ENCODE measurements around the gene ARHGAP29. TPM values are rescaled to one million over a fixed set of nuclear protein-coding genes. Genes with fewer than 3 reads are reported as not detected.

Gene ARHGAP29
- total and polyA plus RNA-seq, 12 donors = 5.3 to 16.7 (median 10.4) TPM

GRCh38 chr1:94272388-94272787 is 35.0 kb upstream of the ARHGAP29 start:
- DNase-seq = no peak
- Histone ChIP-seq H3K4me3 (no peak overlapping the region), H3K27me3 (no peaks in the 10 kb centered on the region), H3K9me3 (replicated peaks in 1 of 3) (no peaks in the 10 kb centered on the region), H3K27ac (no peak overlapping the region), H3K36me3 (replicated peaks in 1 of 2) (no peaks in the 10 kb centered on the region), H3K4me1 (replicated peaks in 1 of 2) (no peaks in the 10 kb centered on the region)
- intact Hi-C loops (cut with DNase I) = no loop called here
- no peak for TF ChIP-seq POLR2A (IDR thresholded peaks at IDR 0.05)
- no peak for TF ChIP-seq CTCF (IDR thresholded peaks at IDR 0.05)
- WGBS, 4 donors = 89 to 93% (median 91%) methylated on average over 1 of the region's 1 CpG

GRCh38 chr1:94271373-94271772 is 34.0 kb upstream of the ARHGAP29 start:
- 76 to 87% (median 86%) methylated on average over 2 of the region's 2 CpGs for WGBS, 4 donors
- no peaks in the 10 kb centered on the region for H3K36me3 ChIP-seq (replicated peaks in 1 of 2)
- H3K27ac ChIP-seq = no peak overlapping the region
- no peaks in the 10 kb centered on the region for H3K9me3 ChIP-seq (replicated peaks in 1 of 3)
- H3K4me3 ChIP-seq = no peak overlapping the region
- no peaks in the 10 kb centered on the region for H3K27me3 ChIP-seq
- intact Hi-C loops (cut with DNase I) = no loop called here
- no peaks in the 10 kb centered on the region for H3K4me1 ChIP-seq (replicated peaks in 1 of 2)
- TF ChIP-seq CTCF (IDR thresholded peaks at IDR 0.05) (no peak), POLR2A (IDR thresholded peaks at IDR 0.05) (no peak)
- DNase-seq = no peak

DNA sequence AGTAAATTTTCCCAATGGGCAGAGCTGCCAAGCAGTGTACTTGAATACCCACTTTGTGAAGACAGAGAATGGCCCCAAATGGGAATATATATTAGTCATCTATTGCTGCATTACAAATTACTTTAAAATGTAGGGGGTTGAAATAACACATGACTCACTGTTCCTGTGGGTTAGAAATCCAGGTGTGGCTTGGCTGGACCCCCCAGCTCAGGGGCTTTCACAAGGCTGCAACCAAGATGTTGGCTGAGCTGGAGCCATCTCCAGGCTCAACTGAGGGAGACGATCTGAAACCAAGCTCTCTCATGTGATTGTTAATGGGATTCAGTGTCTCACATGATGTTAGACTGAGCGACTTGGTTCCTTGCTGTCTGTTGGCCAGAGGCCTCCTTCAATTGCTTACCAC is 33.4 kb upstream of the ARHGAP29 start:
- H3K36me3 ChIP-seq (replicated peaks in 1 of 2) = no peaks in the 10 kb centered on the region
- intact Hi-C loops (cut with DNase I) = no loop called here
- H3K4me3 ChIP-seq = no peak overlapping the region
- TF ChIP-seq CTCF (IDR thresholded peaks at IDR 0.05) = no peak
- no peak for TF ChIP-seq POLR2A (IDR thresholded peaks at IDR 0.05)
- no peaks in the 10 kb centered on the region for H3K27me3 ChIP-seq
- H3K27ac ChIP-seq = no peak overlapping the region
- WGBS, 4 donors = 82 to 95% (median 91%) methylated on average over 2 of the region's 2 CpGs
- no peak for DNase-seq
- no peaks in the 10 kb centered on the region for H3K4me1 ChIP-seq (replicated peaks in 1 of 2)
- no peaks in the 10 kb centered on the region for H3K9me3 ChIP-seq (replicated peaks in 1 of 3)

DNA sequence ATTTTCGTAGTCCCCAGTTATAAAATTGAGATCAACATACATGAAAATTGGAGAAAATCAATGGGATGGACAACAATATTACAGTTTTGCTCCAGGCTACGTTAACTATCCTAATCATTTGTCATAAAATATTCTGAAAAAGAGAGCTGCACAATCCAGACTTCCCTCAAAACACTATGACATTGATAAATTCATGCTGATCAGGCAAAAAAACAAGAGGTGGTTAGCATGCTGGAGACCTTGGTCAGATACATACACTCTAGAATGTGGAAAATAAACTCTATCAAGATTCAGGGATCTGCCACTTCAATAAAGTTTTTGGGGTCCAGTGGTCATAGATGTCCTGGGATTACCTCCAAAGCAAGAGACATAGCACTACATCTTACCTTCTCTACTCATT is 32.5 kb upstream of the ARHGAP29 start:
- no peak for DNase-seq
- no peak overlapping the region for H3K27ac ChIP-seq
- H3K9me3 ChIP-seq (replicated peaks in 1 of 3) = no peaks in the 10 kb centered on the region
- TF ChIP-seq POLR2A (IDR thresholded peaks at IDR 0.05) = no peak
- no peak for TF ChIP-seq CTCF (IDR thresholded peaks at IDR 0.05)
- 77 to 85% (median 81%) methylated on average over 2 of the region's 2 CpGs for WGBS, 4 donors
- no peaks in the 10 kb centered on the region for H3K36me3 ChIP-seq (replicated peaks in 1 of 2)
- H3K4me3 ChIP-seq = no peak overlapping the region
- H3K4me1 ChIP-seq (replicated peaks in 1 of 2) = no peaks in the 10 kb centered on the region
- intact Hi-C loops (cut with DNase I) = no loop called here
- no peaks in the 10 kb centered on the region for H3K27me3 ChIP-seq

Data from adrenal gland (tissue), 12 donors.